Kidney (tissue), 14 donors: Measurements from ENCODE around the gene MAST2. TPM values are rescaled to one million over a fixed set of nuclear protein-coding genes. Genes with fewer than 3 reads are reported as not detected.
"Not testable (repeated sequence)": the region's sequence is repeated elsewhere in the genome, so short reads cannot be mapped to it uniquely, and the experiment has no call there.

Experiments used
- DNase-seq, 5 donors: peaks; one replicate each; pipeline ENCODE4 v3.0.0-alpha.2; 2013 to 2020
- FAIRE-seq: peaks from 2 replicates; lab custom pipeline; 2012; peaks lifted over from hg19 to GRCh38; lab: Jason Lieb, UNC
- H3K27ac ChIP-seq, 2 donors: one replicate each; pipeline ENCODE4 v1.7.0; 2013; ENCODE audit warnings: low read depth in 2 of 2, low read length in 2 of 2, inconsistent platforms in 1 of 2
- H3K27me3 ChIP-seq: one replicate; pipeline ENCODE4 v1.7.1; 2013; ENCODE audit warnings: low read length, inconsistent platforms; ENCODE audit not compliant: control insufficient read depth, insufficient read depth
- H3K36me3 ChIP-seq, 3 donors: one replicate each; pipeline versions ENCODE4 v1.7.0 to v1.7.1; 2013; ENCODE audit warnings: low read length in 3 of 3, control low read depth in 1 of 3, inconsistent platforms in 1 of 3; ENCODE audit not compliant: insufficient read depth in 3 of 3, control insufficient read depth in 2 of 3
- H3K4me1 ChIP-seq, 3 donors: one replicate each; pipeline versions ENCODE4 v1.7.0 to v1.7.1; 2013; ENCODE audit warnings: low read length in 3 of 3, inconsistent platforms in 1 of 3, low read depth in 1 of 3; ENCODE audit not compliant: control insufficient read depth in 2 of 3, insufficient read depth in 2 of 3
- H3K4me3 ChIP-seq, 3 donors: one replicate each; pipeline versions ENCODE4 v1.7.0 to v1.8.1; 2013; ENCODE audit warnings: low read length in 3 of 3, control low read depth in 1 of 3, inconsistent platforms in 1 of 3
- H3K9ac ChIP-seq, 3 donors: one replicate each; pipeline versions ENCODE4 v1.7.0 to v1.7.1; 2013; ENCODE audit warnings: low read length in 3 of 3, control low read depth in 1 of 3, inconsistent platforms in 1 of 3
- H3K9me3 ChIP-seq, 3 donors: one replicate each; pipeline versions ENCODE4 v1.7.0 to v1.7.1; 2013; ENCODE audit warnings: low read length in 3 of 3, control low read depth in 1 of 3, inconsistent platforms in 1 of 3; ENCODE audit not compliant: control insufficient read depth in 2 of 3, insufficient read depth in 1 of 3
- CTCF ChIP-seq: IDR thresholded peaks from 3 replicates; pipeline ENCODE4 v1.5.1; 2012; ENCODE audit warnings: mild to moderate bottlenecking, moderate library complexity, borderline replicate concordance; ENCODE audit not compliant: insufficient read depth; ENCODE audit errors: extremely low read depth
- intact Hi-C: fragments of 100-400 bp; cut with DNase I; formaldehyde crosslinking; loops from one replicate; pipeline ENCODE4 v1.11.1; 2022
- polyA plus RNA-seq: library from polyadenylated mRNA; stranded (reverse); fragments of 350-450 nt; fragmentation: Illumina TruSeq; extraction: RNeasy Lipid Tissue Mini Kit (QIAGEN cat#74804); gene quantifications from one replicate; pipeline ENCODE4 v1.2.3, GENCODE V29; 2014; ENCODE audit warnings: low read depth, low replicate concordance; ENCODE audit not compliant: insufficient read depth
- total RNA-seq: library from RNA; stranded (reverse); fragmentation: NEBNext Ultra II Directional; extraction: Animal tissue kit (Norgen Biotek cat#: 25700); gene quantifications from one replicate; pipeline ENCODE4 v1.2.1, GENCODE V29; 2021
- donor health status: control.
- donor health status: control.
- donor health status: control.
- donor health status: control.
- donor health status: control.
- donor health status: DM: yes; HTN: yes; CAD: no.
- donor health status: Normal renal cell carcinoma (clear cell type).

MAST2 gene
- total and polyA plus RNA-seq, 2 donors from 2014 or later, result 7.6 to 17.9 TPM

- H3K4me3 ChIP-seq, result no peak overlapping the region
- DNase-seq (no peak), FAIRE-seq (no peak)
- H3K9me3 ChIP-seq, result no peaks in the 10 kb centered on the region
- H3K36me3 ChIP-seq, result no peaks in the 10 kb centered on the region
- no peak overlapping the region for H3K27ac ChIP-seq
- no peak for TF ChIP-seq CTCF
- peaks cover 0 to 2% (median 0%) of the 10 kb centered on the region in 3 donors for H3K4me1 ChIP-seq
- intact Hi-C loops, result no loop called here
- no peaks in the 10 kb centered on the region for H3K27me3 ChIP-seq
- H3K9ac ChIP-seq, result no peak overlapping the region
Observed at GRCh38 chr1:45929257-45929687, 125.9 kb downstream of the MAST2 start.

DNA sequence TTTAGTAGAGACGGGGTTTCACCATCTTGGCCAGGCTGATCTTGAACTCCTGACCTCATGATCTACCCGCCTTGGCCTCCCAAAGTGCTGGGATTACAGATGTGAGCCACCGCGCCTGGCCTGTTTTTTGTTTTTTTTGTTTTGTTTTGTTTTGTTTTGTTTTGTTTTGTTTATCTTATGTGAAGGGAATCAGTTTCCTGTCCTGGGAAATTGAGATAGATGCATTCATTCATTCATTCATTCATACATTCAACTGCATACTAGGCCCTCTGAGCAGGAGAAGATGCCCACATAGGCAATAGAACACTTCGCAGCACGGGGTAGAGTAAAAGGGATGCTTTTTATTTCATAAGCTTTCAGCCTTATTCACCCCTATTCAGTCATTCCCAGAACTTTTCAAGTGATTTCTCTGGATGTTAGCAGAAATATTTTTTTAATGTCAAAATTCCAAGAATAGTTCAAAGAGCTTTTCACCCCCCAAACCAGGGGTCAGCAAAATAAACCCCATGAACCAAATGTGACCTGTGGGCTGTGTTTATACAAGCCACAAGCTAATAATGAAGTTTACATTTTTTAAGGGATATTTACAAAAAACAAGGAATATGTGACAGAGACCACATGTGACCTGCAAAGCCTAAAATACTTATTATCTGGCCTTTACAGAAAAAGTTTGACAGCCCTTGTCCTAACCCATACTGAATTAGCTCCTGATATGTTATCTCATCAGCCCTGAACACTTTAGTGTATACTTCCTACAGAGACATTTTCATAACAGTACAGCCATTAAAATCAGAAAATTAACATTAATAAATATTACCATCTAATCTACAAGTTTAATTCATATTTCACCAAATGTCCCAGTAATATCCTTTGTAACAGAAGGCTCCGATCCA, 127.1 kb downstream of the MAST2 start:
- Histone ChIP-seq H3K4me1 (peaks cover 0 to 2% (median 0%) of the 10 kb centered on the region in 3 donors), H3K27me3 (no peaks in the 10 kb centered on the region), H3K4me3 (no peak overlapping the region), H3K36me3 (no peaks in the 10 kb centered on the region), H3K27ac (no peak overlapping the region), H3K9ac (no peak overlapping the region), H3K9me3 (no peaks in the 10 kb centered on the region)
- FAIRE-seq, result no peak
- DNase-seq, result peak in 1 of 5 donors; percentile 13
- intact Hi-C loops, result no loop called here
- TF ChIP-seq CTCF, result no peak

DNA sequence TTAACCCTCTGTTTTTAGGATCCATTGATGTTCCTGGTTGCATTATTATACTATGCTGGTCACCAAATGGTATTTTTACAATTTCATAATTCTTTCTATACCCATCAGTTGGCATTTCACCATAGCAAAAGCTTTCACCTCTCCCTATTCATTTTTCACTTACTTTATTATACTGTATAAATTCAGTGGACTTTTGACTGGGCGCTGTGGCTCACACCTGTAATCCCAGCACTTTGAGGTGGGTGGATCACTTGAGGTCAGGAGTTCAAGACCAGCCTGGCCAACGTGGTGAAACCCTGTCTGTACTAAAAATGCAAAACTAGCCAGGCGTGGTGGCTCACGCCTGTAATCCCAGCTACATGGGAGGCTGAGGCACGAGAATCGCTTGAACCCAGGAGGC, 128.8 kb downstream of the MAST2 start:
- FAIRE-seq, H3K27ac ChIP-seq, DNase-seq, H3K9me3 ChIP-seq, H3K36me3 ChIP-seq, H3K27me3 ChIP-seq, intact Hi-C loops, H3K4me3 ChIP-seq, H3K9ac ChIP-seq, H3K4me1 ChIP-seq: not testable (repeated sequence)

DNA sequence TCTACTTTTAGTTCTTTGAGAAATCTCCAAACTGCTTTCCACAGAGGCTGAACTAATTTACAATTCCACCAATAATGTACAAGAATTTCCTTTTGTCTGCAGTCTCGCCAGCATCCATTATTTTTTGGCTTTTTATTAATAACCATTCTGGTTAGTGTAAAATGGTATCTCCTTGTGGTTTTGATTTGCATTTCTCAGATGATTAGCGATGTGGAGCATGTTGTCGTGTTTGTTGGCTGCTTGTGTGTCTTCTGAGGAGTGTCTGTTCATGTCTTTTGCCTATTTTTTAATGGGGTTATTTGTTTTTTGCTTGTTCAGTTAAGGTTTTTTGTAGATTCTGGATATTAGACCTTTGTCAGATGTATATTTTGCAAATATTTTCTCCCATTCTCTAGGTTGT, 131.5 kb downstream of the MAST2 start:
- intact Hi-C loops, result no loop called here
- TF ChIP-seq CTCF, result no peak
- Histone ChIP-seq H3K36me3 (no peaks in the 10 kb centered on the region), H3K4me3 (no peak overlapping the region), H3K9me3 (no peaks in the 10 kb centered on the region), H3K4me1 (no peaks in the 10 kb centered on the region), H3K27me3 (no peaks in the 10 kb centered on the region), H3K27ac (no peak overlapping the region), H3K9ac (no peak overlapping the region)
- FAIRE-seq (no peak), DNase-seq (no peak)
